ENCODE results near the gene TBCD. TPM values are rescaled to one million over a fixed set of nuclear protein-coding genes. Genes with fewer than 3 reads are reported as not detected.

The TBCD gene
- total RNA-seq, 1 experiment from 2014 or later, result 129 TPM

DNA sequence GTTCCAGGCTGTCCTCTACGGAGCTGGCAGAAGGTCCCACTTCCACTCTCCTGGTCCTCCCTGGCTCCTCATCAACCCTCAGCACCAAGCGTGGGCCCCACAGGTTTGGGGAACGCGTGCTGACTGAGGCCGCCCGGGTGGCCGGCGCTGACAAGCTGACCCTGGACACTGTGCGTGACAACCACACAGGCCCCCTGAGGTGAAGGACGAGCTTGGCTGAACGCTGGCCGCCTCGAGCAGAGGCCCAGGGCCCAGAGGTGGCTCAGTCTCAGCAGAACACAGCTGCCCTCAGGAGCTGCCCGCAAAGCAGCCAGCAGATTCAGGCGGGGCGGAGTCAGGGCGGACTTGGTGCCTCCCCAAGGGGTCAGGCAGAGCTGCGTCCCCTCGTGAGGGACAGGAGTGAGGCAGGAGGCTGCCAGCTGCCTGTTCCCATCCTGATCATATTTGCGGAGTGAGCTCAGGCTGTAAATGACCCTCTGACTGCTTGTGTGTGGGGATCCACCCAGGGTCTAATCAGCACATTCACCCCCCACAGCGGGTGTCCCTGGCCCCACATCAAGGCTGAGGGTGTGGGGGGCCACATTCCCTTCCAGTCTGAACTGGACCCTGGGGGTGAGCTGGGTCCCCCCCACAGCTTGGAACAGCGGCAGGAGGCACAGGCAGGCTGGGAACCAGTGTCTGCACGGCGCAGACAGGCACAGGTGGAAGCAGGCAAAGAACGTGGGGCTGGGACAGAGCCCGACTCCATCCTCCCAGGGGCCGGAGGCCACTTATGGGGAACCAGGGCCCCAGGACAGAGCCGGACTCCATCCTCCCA, 222.5 kb downstream of the TBCD start:
- H3K27ac Mint-ChIP-seq, result no peak overlapping the region
- Histone ChIP-seq H2AK5ac (ENCODE audit: insufficient read length, low read length) (no peak overlapping the region), H3K79me1 (ENCODE audit: insufficient read depth, low read depth, low read length, poor library complexity, severe bottlenecking) (no peaks in the 10 kb centered on the region), H2BK120ac (ENCODE audit: low read depth, low read length, poor library complexity, severe bottlenecking) (no peak overlapping the region), H2BK12ac (ENCODE audit: insufficient read length, low read depth, low read length) (no peak overlapping the region), H3K9ac (ENCODE audit: extremely low read depth, insufficient read length, low read length) (no peak overlapping the region), H3K27me3 (ENCODE audit: insufficient read depth, low read length) (no peaks in the 10 kb centered on the region), H3K27ac (ENCODE audit: insufficient read length, low read depth, low read length) (no peak overlapping the region), H4K91ac (ENCODE audit: insufficient read length, low read depth, low read length) (no peak overlapping the region), H3K56ac (ENCODE audit: insufficient read length, low read depth, low read length) (no peak overlapping the region), H3K79me2 (ENCODE audit: insufficient read depth, low read length) (no peaks in the 10 kb centered on the region), H4K20me1 (ENCODE audit: control insufficient read depth, insufficient read depth, insufficient read length) (no peaks in the 10 kb centered on the region), H3K23me2 (ENCODE audit: insufficient read length, low read depth, low read length, poor library complexity, severe bottlenecking) (no peaks in the 10 kb centered on the region), H2BK15ac (ENCODE audit: low read depth, low read length) (no peak overlapping the region; the same call in 1 of the 2 replicates), H3K4ac (ENCODE audit: low read depth, low read length) (no peak overlapping the region), H2BK20ac (ENCODE audit: low read depth, low read length, poor library complexity, severe bottlenecking) (no peak overlapping the region), H3K4me1 (ENCODE audit: insufficient read depth, low read length) (no peaks in the 10 kb centered on the region), H3K14ac (ENCODE audit: insufficient read depth, low read length) (peak overlapping the region; percentile 28; the same call in 1 of the 2 replicates), H3K18ac (ENCODE audit: insufficient read length, low read depth, low read length) (no peak overlapping the region), H3K9me3 (ENCODE audit: control insufficient read depth, low read depth, low read length) (no peaks in the 10 kb centered on the region), H3T11ph (ENCODE audit: low read length) (no peak overlapping the region), H2BK5ac (ENCODE audit: insufficient read length, low read length) (no peak overlapping the region), H4K8ac (replicated peaks; ENCODE audit: insufficient read length, low read depth, low read length) (no peak overlapping the region), H3K23ac (ENCODE audit: insufficient read length, low read depth, low read length) (no peak overlapping the region), H4K5ac (ENCODE audit: insufficient read length, low read depth, low read length) (no peak overlapping the region), H2AFZ (ENCODE audit: low read length) (no peak overlapping the region), H3K4me2 (ENCODE audit: insufficient read depth, insufficient read length, low read length) (no peak overlapping the region)
- peaks cover 2% of the 10 kb centered on the region in 2 experiments; a peak in 2 of 5 replicates for H3K9me3 Mint-ChIP-seq
- peaks cover 0 to 5% (median 0%) of the 10 kb centered on the region in 3 experiments; a peak in 1 of 7 replicates for H3K36me3 Mint-ChIP-seq (ENCODE audit: insufficient read depth in 1 of 3, low read depth in 3 of 3)
- H3K4me1 Mint-ChIP-seq, result no peaks in the 10 kb centered on the region
- DNase-seq, result no peak
- TF ChIP-seq, protein P1, sequence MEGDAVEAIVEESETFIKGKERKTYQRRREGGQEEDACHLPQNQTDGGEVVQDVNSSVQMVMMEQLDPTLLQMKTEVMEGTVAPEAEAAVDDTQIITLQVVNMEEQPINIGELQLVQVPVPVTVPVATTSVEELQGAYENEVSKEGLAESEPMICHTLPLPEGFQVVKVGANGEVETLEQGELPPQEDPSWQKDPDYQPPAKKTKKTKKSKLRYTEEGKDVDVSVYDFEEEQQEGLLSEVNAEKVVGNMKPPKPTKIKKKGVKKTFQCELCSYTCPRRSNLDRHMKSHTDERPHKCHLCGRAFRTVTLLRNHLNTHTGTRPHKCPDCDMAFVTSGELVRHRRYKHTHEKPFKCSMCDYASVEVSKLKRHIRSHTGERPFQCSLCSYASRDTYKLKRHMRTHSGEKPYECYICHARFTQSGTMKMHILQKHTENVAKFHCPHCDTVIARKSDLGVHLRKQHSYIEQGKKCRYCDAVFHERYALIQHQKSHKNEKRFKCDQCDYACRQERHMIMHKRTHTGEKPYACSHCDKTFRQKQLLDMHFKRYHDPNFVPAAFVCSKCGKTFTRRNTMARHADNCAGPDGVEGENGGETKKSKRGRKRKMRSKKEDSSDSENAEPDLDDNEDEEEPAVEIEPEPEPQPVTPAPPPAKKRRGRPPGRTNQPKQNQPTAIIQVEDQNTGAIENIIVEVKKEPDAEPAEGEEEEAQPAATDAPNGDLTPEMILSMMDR (conservative IDR thresholded peaks at IDR 0.05), result no peak
- H3K4me3 Mint-ChIP-seq, result no peak overlapping the region
- WGBS (ENCODE audit: extremely low coverage, insufficient read length, low lambda C conversion rate), result no CpG with 5 or more reads among the region's 28 CpGs
- H3K27me3 Mint-ChIP-seq (ENCODE audit: low read depth), result no peaks in the 10 kb centered on the region
